ENCODE results near the gene PP2D1. TPM values are rescaled to one million over a fixed set of nuclear protein-coding genes. Genes with fewer than 3 reads are reported as not detected.
"Not testable (repeated sequence)": the region's sequence is repeated elsewhere in the genome, so short reads cannot be mapped to it uniquely, and the experiment has no call there.

The PP2D1 gene
- total and polyA plus RNA-seq, 8 donors = 0.83 to 1.2 (median 1.1) TPM; not detected in 2

GRCh38 chr3:20022954-20023622, 11.0 kb upstream of the PP2D1 start:
- Histone ChIP-seq H3K9me3 (no peaks in the 10 kb centered on the region), H3K36me3 (no peaks in the 10 kb centered on the region), H3K27ac (peak overlapping the region; percentile 13 to 45), H3K4me3 (no peak overlapping the region), H3K4me1 (peaks cover 0 to 14% of the 10 kb centered on the region in 2 donors), H3K27me3 (no peaks in the 10 kb centered on the region)
- TF ChIP-seq, protein P1, sequence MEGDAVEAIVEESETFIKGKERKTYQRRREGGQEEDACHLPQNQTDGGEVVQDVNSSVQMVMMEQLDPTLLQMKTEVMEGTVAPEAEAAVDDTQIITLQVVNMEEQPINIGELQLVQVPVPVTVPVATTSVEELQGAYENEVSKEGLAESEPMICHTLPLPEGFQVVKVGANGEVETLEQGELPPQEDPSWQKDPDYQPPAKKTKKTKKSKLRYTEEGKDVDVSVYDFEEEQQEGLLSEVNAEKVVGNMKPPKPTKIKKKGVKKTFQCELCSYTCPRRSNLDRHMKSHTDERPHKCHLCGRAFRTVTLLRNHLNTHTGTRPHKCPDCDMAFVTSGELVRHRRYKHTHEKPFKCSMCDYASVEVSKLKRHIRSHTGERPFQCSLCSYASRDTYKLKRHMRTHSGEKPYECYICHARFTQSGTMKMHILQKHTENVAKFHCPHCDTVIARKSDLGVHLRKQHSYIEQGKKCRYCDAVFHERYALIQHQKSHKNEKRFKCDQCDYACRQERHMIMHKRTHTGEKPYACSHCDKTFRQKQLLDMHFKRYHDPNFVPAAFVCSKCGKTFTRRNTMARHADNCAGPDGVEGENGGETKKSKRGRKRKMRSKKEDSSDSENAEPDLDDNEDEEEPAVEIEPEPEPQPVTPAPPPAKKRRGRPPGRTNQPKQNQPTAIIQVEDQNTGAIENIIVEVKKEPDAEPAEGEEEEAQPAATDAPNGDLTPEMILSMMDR (IDR thresholded peaks at IDR 0.05) = no peak
- DNase-seq = no peak
- intact Hi-C loops (cut with DNase I) = no loop called here
- ATAC-seq = no peak

GRCh38 chr3:20016076-20016475, 4.0 kb upstream of the PP2D1 start:
- ATAC-seq; H3K4me3 ChIP-seq; intact Hi-C loops (cut with DNase I); H3K9me3 ChIP-seq; H3K4me1 ChIP-seq; H3K36me3 ChIP-seq; H3K27ac ChIP-seq; H3K27me3 ChIP-seq; DNase-seq: not testable (repeated sequence)

- Histone ChIP-seq H3K27ac (no peak overlapping the region), H3K4me1 (no peaks in the 10 kb centered on the region), H3K36me3 (no peaks in the 10 kb centered on the region), H3K9me3 (no peaks in the 10 kb centered on the region), H3K27me3 (no peaks in the 10 kb centered on the region), H3K4me3 (no peak overlapping the region)
- intact Hi-C loops (cut with DNase I) = no loop called here
- TF ChIP-seq, protein P1 (IDR thresholded peaks at IDR 0.05) = no peak
- ATAC-seq (no peak), DNase-seq (no peak)
Observed at GRCh38 chr3:20015525-20015924, 3.5 kb upstream of the PP2D1 start.

GRCh38 chr3:20013396-20013795, 1.3 kb upstream of the PP2D1 start:
- H3K27me3 ChIP-seq = no peaks in the 10 kb centered on the region
- TF ChIP-seq, protein P1 (IDR thresholded peaks at IDR 0.05) = no peak
- intact Hi-C loops (cut with DNase I) = no loop called here
- no peaks in the 10 kb centered on the region for H3K36me3 ChIP-seq
- ATAC-seq (no peak), DNase-seq (no peak)
- H3K4me3 ChIP-seq = no peak overlapping the region
- H3K4me1 ChIP-seq = no peaks in the 10 kb centered on the region
- no peaks in the 10 kb centered on the region for H3K9me3 ChIP-seq
- H3K27ac ChIP-seq = no peak overlapping the region

DNA sequence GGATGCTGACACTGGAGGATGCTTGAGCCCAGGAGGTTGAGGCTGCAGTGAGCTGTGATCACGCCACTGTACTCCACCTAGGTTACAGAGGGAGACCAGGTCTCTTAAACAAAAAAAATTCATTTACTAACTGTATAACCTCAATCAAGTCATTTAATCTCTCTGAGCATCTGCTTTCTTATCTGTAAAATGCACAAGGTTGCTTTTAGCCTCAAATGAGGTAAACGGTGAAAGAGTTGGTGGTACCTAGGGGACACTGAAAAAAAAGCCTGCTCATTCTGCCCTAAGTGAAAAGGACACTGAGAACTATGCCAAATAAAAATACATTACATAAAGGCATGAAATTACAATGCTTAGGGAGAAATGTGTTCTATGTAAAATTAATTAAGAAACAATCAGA, 3.4 kb downstream of the PP2D1 start:
- Histone ChIP-seq H3K4me1 (no peaks in the 10 kb centered on the region), H3K27me3 (no peaks in the 10 kb centered on the region), H3K4me3 (no peak overlapping the region), H3K36me3 (no peaks in the 10 kb centered on the region), H3K27ac (no peak overlapping the region), H3K9me3 (no peaks in the 10 kb centered on the region)
- ATAC-seq = no peak
- TF ChIP-seq, protein P1 (IDR thresholded peaks at IDR 0.05) = no peak
- intact Hi-C loops (cut with DNase I) = no loop called here
- no peak for DNase-seq

GRCh38 chr3:20007960-20008359, 4.1 kb downstream of the PP2D1 start:
- H3K36me3 ChIP-seq = no peaks in the 10 kb centered on the region
- H3K4me1 ChIP-seq = no peaks in the 10 kb centered on the region
- intact Hi-C loops (cut with DNase I) = no loop called here
- H3K27me3 ChIP-seq = no peaks in the 10 kb centered on the region
- H3K27ac ChIP-seq = no peak overlapping the region
- DNase-seq (no peak), ATAC-seq (no peak)
- no peak overlapping the region for H3K4me3 ChIP-seq
- H3K9me3 ChIP-seq = no peaks in the 10 kb centered on the region
- TF ChIP-seq, protein P1 (IDR thresholded peaks at IDR 0.05) = no peak
